Thyroid gland (tissue), 4 donors: Measurements from ENCODE around the gene ETV3. TPM values are rescaled to one million over a fixed set of nuclear protein-coding genes. Genes with fewer than 3 reads are reported as not detected.
A peak's percentile ranks its signal among the peaks of the same experiment; 100 is the strongest.

Source experiments
- DNase-seq, 2 donors: peaks; one replicate each; pipeline ENCODE4 v3.0.0-alpha.2; 2019
- H3K27ac ChIP-seq, 3 donors: fragments of 200-600 bp; sonication (generic); 1 replicate in 2 of 3; 2 replicates in 1 of 3; pipeline ENCODE4 v1.5.1; 2016 to 2019; ENCODE audit warnings: mild to moderate bottlenecking in 1 of 3, moderate library complexity in 1 of 3
- H3K27me3 ChIP-seq: fragments of 200-600 bp; sonication (generic); one replicate; pipeline ENCODE4 v1.5.1; 2019
- H3K36me3 ChIP-seq, 2 donors: fragments of 200-600 bp; sonication (generic); one replicate each; pipeline ENCODE4 v1.5.1; 2016 to 2019
- H3K4me1 ChIP-seq, 2 donors: fragments of 200-600 bp; sonication (generic); one replicate each; pipeline ENCODE4 v1.5.1; 2017 to 2019
- H3K4me3 ChIP-seq, 3 donors: fragments of 200-600 bp; sonication (generic); replicated peaks in 1 of 3; 1 replicate in 2 of 3; 2 replicates in 1 of 3; pipeline ENCODE4 v1.5.1; 2016; ENCODE audit warnings: mild to moderate bottlenecking in 1 of 3
- H3K9me3 ChIP-seq: fragments of 200-600 bp; sonication (generic); one replicate; pipeline ENCODE4 v1.5.1; 2017
- CTCF ChIP-seq, 6 experiments: fragments of 200-600 bp in 3 of 6; fragments of 450-650 bp in 3 of 6; sonication (generic) in 3 of 6; IDR thresholded peaks; one replicate each; pipeline ENCODE4 v1.5.1; 2016 to 2019; ENCODE audit warnings: antibody characterized with exemption in 6 of 6, mild to moderate bottlenecking in 2 of 6, inconsistent platforms in 1 of 6, moderate library complexity in 1 of 6
- POLR2A ChIP-seq, 2 donors: fragments of 450-650 bp; IDR thresholded peaks; one replicate each; pipeline ENCODE4 v1.6.1; 2017; ENCODE audit warnings: antibody characterized with exemption in 2 of 2, mild to moderate bottlenecking in 2 of 2, moderate library complexity in 1 of 2
- WGBS, 2 donors: methylation state at CpG; one replicate each; pipeline ENCODE4 v1.1.5; 2017; 5-methylcytosine and 5-hydroxymethylcytosine counted together
- intact Hi-C: fragments of 100-400 bp; cut with DNase I; formaldehyde crosslinking; loops from one replicate; pipeline ENCODE4 v1.15.1; 2023
- total RNA-seq, 4 donors: library from RNA; depleted of rRNA; stranded (reverse); fragments of >200 nt; gene quantifications; one replicate each; pipeline ENCODE4 v1.2.3, GENCODE V29; 2016

ETV3 gene
- total RNA-seq, 4 donors from 2014 or later = 15.7 to 24.3 (median 16.0) TPM

GRCh38 chr1:157181258-157181657 is 43.1 kb upstream of the ETV3 start:
- Histone ChIP-seq H3K27ac (peak overlapping the region in 1 of 3 donors; percentile 90), H3K4me1 (peaks cover 11 to 23% of the 10 kb centered on the region in 2 donors), H3K36me3 (no peaks in the 10 kb centered on the region), H3K9me3 (no peaks in the 10 kb centered on the region), H3K27me3 (no peaks in the 10 kb centered on the region), H3K4me3 (no peak overlapping the region)
- 47 to 53% methylated on average over 4 to 5 of the region's 5 CpGs for WGBS, 2 donors
- DNase-seq = no peak
- no peak for TF ChIP-seq CTCF (IDR thresholded peaks at IDR 0.05)
- no peak for TF ChIP-seq POLR2A (IDR thresholded peaks at IDR 0.05)
- intact Hi-C loops = no loop called here

GRCh38 chr1:157178490-157178889 is 40.3 kb upstream of the ETV3 start:
- Histone ChIP-seq H3K27ac (no peak overlapping the region), H3K27me3 (no peaks in the 10 kb centered on the region), H3K4me3 (no peak overlapping the region), H3K4me1 (peaks cover 11 to 25% of the 10 kb centered on the region in 2 donors), H3K9me3 (no peaks in the 10 kb centered on the region), H3K36me3 (no peaks in the 10 kb centered on the region)
- DNase-seq = no peak
- 55 to 61% methylated on average over 3 of the region's 3 CpGs for WGBS, 2 donors
- intact Hi-C loops = no loop called here
- TF ChIP-seq POLR2A (IDR thresholded peaks at IDR 0.05) (no peak), CTCF (IDR thresholded peaks at IDR 0.05) (no peak)

GRCh38 chr1:157177733-157178394 is 39.7 kb upstream of the ETV3 start:
- intact Hi-C loops = no loop called here
- Histone ChIP-seq H3K4me3 (no peak overlapping the region), H3K4me1 (peaks cover 11 to 25% of the 10 kb centered on the region in 2 donors), H3K27ac (no peak overlapping the region), H3K27me3 (no peaks in the 10 kb centered on the region), H3K36me3 (no peaks in the 10 kb centered on the region), H3K9me3 (no peaks in the 10 kb centered on the region)
- WGBS, 2 donors = 45 to 57% methylated on average over 4 of the region's 4 CpGs
- TF ChIP-seq CTCF (IDR thresholded peaks at IDR 0.05) (no peak), POLR2A (IDR thresholded peaks at IDR 0.05) (no peak)
- DNase-seq = peak in 1 of 2 donors; percentile 31

GRCh38 chr1:157176591-157177121 is 38.5 kb upstream of the ETV3 start:
- no peak for TF ChIP-seq POLR2A (IDR thresholded peaks at IDR 0.05)
- no peak for TF ChIP-seq CTCF (IDR thresholded peaks at IDR 0.05)
- intact Hi-C loops = no loop called here
- Histone ChIP-seq H3K27ac (no peak overlapping the region), H3K9me3 (no peaks in the 10 kb centered on the region), H3K36me3 (no peaks in the 10 kb centered on the region), H3K27me3 (no peaks in the 10 kb centered on the region), H3K4me3 (no peak overlapping the region), H3K4me1 (peaks cover 4 to 16% of the 10 kb centered on the region in 2 donors)
- 67 to 69% methylated on average over 6 of the region's 6 CpGs for WGBS, 2 donors
- DNase-seq = peak; percentile 60 to 67

- H3K27ac ChIP-seq = no peak overlapping the region
- WGBS, 2 donors = 100% methylated on average over 1 of the region's 1 CpG
- DNase-seq = no peak
- H3K4me3 ChIP-seq = no peak overlapping the region
- intact Hi-C loops = no loop called here
- no peaks in the 10 kb centered on the region for H3K36me3 ChIP-seq
- H3K27me3 ChIP-seq = no peaks in the 10 kb centered on the region
- TF ChIP-seq POLR2A (IDR thresholded peaks at IDR 0.05) = no peak
- peaks cover 0 to 12% of the 10 kb centered on the region in 2 donors for H3K4me1 ChIP-seq
- no peaks in the 10 kb centered on the region for H3K9me3 ChIP-seq
These were observed 37.8 kb upstream of the ETV3 start for GRCh38 chr1:157176016-157176415.
